HEK293 (cell line): ENCODE results near the gene ASXL3.

Source experiments
- CTCF ChIA-PET: fragments of 350-600 bp; formaldehyde crosslinking; extraction: SDS; loops from one replicate; lab custom pipeline; 2021; ENCODE audit warnings: antibody characterized with exemption; lab: Yijun Ruan, JAX
- POLR2A ChIA-PET: fragments of 300-600 bp; formaldehyde crosslinking; extraction: SDS; loops from one replicate; lab custom pipeline; 2020; ENCODE audit warnings: antibody characterized with exemption, inconsistent platforms; lab: Yijun Ruan, JAX
- H3K27ac ChIP-seq: fragments of 200-500 bp; sonication (Bioruptor generic); 2 replicates; pipeline ENCODE4 v1.5.1; 2014; ENCODE audit warnings: low read depth, low read length, control low read depth, inconsistent platforms; ENCODE audit errors: extremely low read depth
- H3K36me3 ChIP-seq, 2 experiments: fragments of 200-500 bp in 1 of 2; sonication (Bioruptor generic) in 1 of 2; 1 replicate in 1 of 2; 2 replicates in 1 of 2; pipeline ENCODE4 v1.5.1; 2014 to 2017; ENCODE audit warnings: inconsistent platforms in 2 of 2, low read length in 2 of 2; ENCODE audit not compliant: control insufficient read depth in 2 of 2, insufficient read depth in 1 of 2
- H3K4me1 ChIP-seq: fragments of 200-500 bp; sonication (Bioruptor generic); 2 replicates; pipeline ENCODE4 v1.5.1; 2014; ENCODE audit warnings: mild to moderate bottlenecking, low read length, inconsistent platforms; ENCODE audit not compliant: control insufficient read depth, insufficient read depth
- H3K4me3 ChIP-seq: 2 replicates; pipeline ENCODE4 v1.5.1; 2011; ENCODE audit warnings: low read depth, mild to moderate bottlenecking, control low read depth, low read length, moderate library complexity
- H3K9me3 ChIP-seq: fragments of 200-500 bp; sonication (Bioruptor generic); 2 replicates; pipeline ENCODE4 v1.5.1; 2014; ENCODE audit warnings: low read depth, low read length, inconsistent platforms; ENCODE audit not compliant: control insufficient read depth, insufficient read depth
- HIC1 ChIP-seq: fragments of 450-650 bp; formaldehyde crosslinking; IDR thresholded peaks from 2 replicates; pipeline ENCODE4 v1.5.1; 2016; ENCODE audit warnings: missing biosample characterization, missing genetic modification characterization
- KLF10 ChIP-seq: fragments of 450-650 bp; IDR thresholded peaks from 2 replicates; pipeline ENCODE4 v1.5.1; 2018; ENCODE audit warnings: missing biosample characterization, mild to moderate bottlenecking, missing genetic modification characterization
- KLF8 ChIP-seq: fragments of 450-650 bp; formaldehyde crosslinking; IDR thresholded peaks from 2 replicates; pipeline ENCODE4 v1.5.1; 2016; ENCODE audit warnings: missing biosample characterization, missing genetic modification characterization
- KLF9 ChIP-seq: fragments of 450-650 bp; formaldehyde crosslinking; IDR thresholded peaks from 2 replicates; pipeline ENCODE4 v1.5.1; 2016; ENCODE audit warnings: missing biosample characterization, missing genetic modification characterization, low read depth
- MEIS1 ChIP-seq: sonication (generic); formaldehyde crosslinking; IDR thresholded peaks from 2 replicates; pipeline ENCODE4 v1.8.1; 2022; ENCODE audit warnings: missing genetic modification reagents, mild to moderate bottlenecking, borderline replicate concordance
- MYNN ChIP-seq: fragments of 450-650 bp; formaldehyde crosslinking; IDR thresholded peaks from 2 replicates; pipeline ENCODE4 v1.5.1; 2016; ENCODE audit warnings: missing biosample characterization, missing genetic modification characterization, borderline replicate concordance
- SCRT1 ChIP-seq: fragments of 450-650 bp; formaldehyde crosslinking; IDR thresholded peaks from 2 replicates; pipeline ENCODE4 v1.5.1; 2016; ENCODE audit warnings: missing biosample characterization, missing genetic modification characterization, borderline replicate concordance
- SP2 ChIP-seq: fragments of 450-650 bp; formaldehyde crosslinking; IDR thresholded peaks from 2 replicates; pipeline ENCODE4 v1.5.1; 2016; ENCODE audit warnings: missing biosample characterization, missing genetic modification characterization
- ZBTB17 ChIP-seq: fragments of 450-650 bp; formaldehyde crosslinking; IDR thresholded peaks from 2 replicates; pipeline ENCODE4 v1.5.1; 2016; ENCODE audit warnings: missing biosample characterization, missing genetic modification characterization
- ZBTB20 ChIP-seq: fragments of 450-650 bp; formaldehyde crosslinking; IDR thresholded peaks from 2 replicates; pipeline ENCODE4 v1.5.1; 2016; ENCODE audit warnings: missing biosample characterization, missing genetic modification characterization
- ZBTB7A ChIP-seq: fragments of 450-650 bp; formaldehyde crosslinking; IDR thresholded peaks from 2 replicates; pipeline ENCODE4 v1.5.1; 2016; ENCODE audit warnings: low read depth, missing biosample characterization, missing genetic modification characterization
- ZFP41 ChIP-seq: fragments of 450-650 bp; formaldehyde crosslinking; IDR thresholded peaks from 2 replicates; pipeline ENCODE4 v1.5.1; 2016; ENCODE audit warnings: missing biosample characterization, missing genetic modification characterization, borderline replicate concordance
- ZNF10 ChIP-seq: fragments of 450-650 bp; formaldehyde crosslinking; IDR thresholded peaks from 2 replicates; pipeline ENCODE4 v1.5.1; 2017; ENCODE audit warnings: missing biosample characterization, missing genetic modification characterization
- ZNF114 ChIP-seq: fragments of 450-650 bp; formaldehyde crosslinking; IDR thresholded peaks from 2 replicates; pipeline ENCODE4 v1.5.0; 2017; ENCODE audit warnings: missing biosample characterization, missing genetic modification characterization
- ZNF132 ChIP-seq: fragments of 450-650 bp; formaldehyde crosslinking; IDR thresholded peaks from 2 replicates; pipeline ENCODE4 v1.5.1; 2017; ENCODE audit warnings: missing biosample characterization, missing genetic modification characterization, borderline replicate concordance
- ZNF155 ChIP-seq: fragments of 450-650 bp; formaldehyde crosslinking; IDR thresholded peaks from 2 replicates; pipeline ENCODE4 v1.5.1; 2016; ENCODE audit warnings: missing biosample characterization, missing genetic modification characterization
- ZNF157 ChIP-seq: fragments of 450-650 bp; formaldehyde crosslinking; IDR thresholded peaks from 2 replicates; pipeline ENCODE4 v1.5.1; 2016; ENCODE audit warnings: missing biosample characterization, missing genetic modification characterization
- ZNF18 ChIP-seq: fragments of 450-650 bp; formaldehyde crosslinking; IDR thresholded peaks from 2 replicates; pipeline ENCODE4 v1.5.1; 2016; ENCODE audit warnings: missing biosample characterization, missing genetic modification characterization
- ZNF2 ChIP-seq: fragments of 450-650 bp; formaldehyde crosslinking; IDR thresholded peaks from 2 replicates; pipeline ENCODE4 v1.5.1; 2016; ENCODE audit warnings: missing biosample characterization, missing genetic modification characterization
- ZNF248 ChIP-seq: fragments of 450-650 bp; formaldehyde crosslinking; IDR thresholded peaks from 2 replicates; pipeline ENCODE4 v1.5.1; 2017; ENCODE audit warnings: missing biosample characterization, missing genetic modification characterization
- ZNF324 ChIP-seq: fragments of 450-650 bp; formaldehyde crosslinking; IDR thresholded peaks from 2 replicates; pipeline ENCODE4 v1.5.1; 2016; ENCODE audit warnings: missing biosample characterization, missing genetic modification characterization
- ZNF394 ChIP-seq: fragments of 450-650 bp; formaldehyde crosslinking; IDR thresholded peaks from 2 replicates; pipeline ENCODE4 v1.5.1; 2016; ENCODE audit warnings: missing biosample characterization, missing genetic modification characterization, mild to moderate bottlenecking, moderate library complexity, borderline replicate concordance
- ZNF426 ChIP-seq: fragments of 450-650 bp; formaldehyde crosslinking; IDR thresholded peaks from 2 replicates; pipeline ENCODE4 v1.5.1; 2017; ENCODE audit warnings: missing biosample characterization, missing genetic modification characterization, mild to moderate bottlenecking, inconsistent platforms, moderate library complexity
- ZNF449 ChIP-seq: fragments of 450-650 bp; formaldehyde crosslinking; IDR thresholded peaks from 2 replicates; pipeline ENCODE4 v1.5.1; 2017; ENCODE audit warnings: missing biosample characterization, mild to moderate bottlenecking, missing genetic modification characterization, moderate library complexity
- ZNF571 ChIP-seq: fragments of 450-650 bp; formaldehyde crosslinking; IDR thresholded peaks from 2 replicates; pipeline ENCODE4 v1.5.0; 2017; ENCODE audit warnings: missing biosample characterization, missing genetic modification characterization
- ZNF621 ChIP-seq: fragments of 450-650 bp; formaldehyde crosslinking; IDR thresholded peaks from 2 replicates; pipeline ENCODE4 v1.5.1; 2017; ENCODE audit warnings: missing biosample characterization, missing genetic modification characterization
- ZNF624 ChIP-seq: fragments of 450-650 bp; formaldehyde crosslinking; IDR thresholded peaks from 2 replicates; pipeline ENCODE4 v1.5.1; 2017; ENCODE audit warnings: missing biosample characterization, missing genetic modification characterization
- ZNF645 ChIP-seq: fragments of 450-650 bp; formaldehyde crosslinking; IDR thresholded peaks from 2 replicates; pipeline ENCODE4; 2016; ENCODE audit warnings: missing biosample characterization, missing genetic modification characterization
- ZNF843 ChIP-seq: fragments of 450-650 bp; formaldehyde crosslinking; IDR thresholded peaks from 2 replicates; pipeline ENCODE4 v1.5.1; 2016; ENCODE audit warnings: missing biosample characterization, missing genetic modification characterization

The ASXL3 gene

GRCh38 chr18:33578518-33579348 is 714 bp downstream of the ASXL3 start (continued):
- TF ChIP-seq SP2 (peak; percentile 18; the same call in 1 of the 2 replicates), ZNF843 (tag by site-specific recombination) (peak; percentile 70), KLF8 (tag by site-specific recombination) (peak; percentile 53; the same call in 1 of the 2 replicates), ZNF155 (no peak)

- CTCF ChIA-PET: interaction anchor here (0.5 to 1.2 kb wide), 3 partner anchors 23 to 218 kb away, joined by 3 to 4 read pairs (median 3); no protein-coding TSS in a partner anchor
- peak overlapping the region; percentile 84 for H3K4me3 ChIP-seq
- H3K4me1 ChIP-seq: no peaks in the 10 kb centered on the region; the same call in 1 of the 2 replicates
- H3K9me3 ChIP-seq: no peaks in the 10 kb centered on the region
- no peaks in the 10 kb centered on the region for H3K36me3 ChIP-seq
- H3K27ac ChIP-seq: peak overlapping the region; percentile 90; the same call in 1 of the 2 replicates
- POLR2A ChIA-PET: interaction anchor here (0.6 kb wide), 1 partner anchor 624 kb away, joined by 3 read pairs; no protein-coding TSS in a partner anchor
- TF ChIP-seq KLF9 (tag by site-specific recombination) (no peak), ZNF10 (no peak), ZFP41 (tag by site-specific recombination) (no peak), KLF10 (tag by site-specific recombination) (no peak), KLF8 (tag by site-specific recombination) (0 out of 2 replicates have a peak, but pooled peaks have one; percentile 10), ZNF571 (tag by site-specific recombination) (no peak), SCRT1 (tag by site-specific recombination) (no peak), ZNF2 (0 out of 2 replicates have a peak, but pooled peaks have one; percentile 6), ZNF114 (tag by site-specific recombination) (no peak), HIC1 (no peak), ZNF449 (tag by site-specific recombination) (no peak), ZBTB20 (tag by site-specific recombination) (no peak), MYNN (tag by site-specific recombination) (no peak), ZNF426 (tag by site-specific recombination) (no peak), ZNF621 (tag by site-specific recombination) (no peak), ZNF324 (tag by site-specific recombination) (no peak), ZNF645 (no peak), MEIS1 (no peak), ZNF132 (tag by site-specific recombination) (no peak), ZBTB7A (tag by site-specific recombination) (no peak), ZBTB17 (peak; percentile 78), ZNF394 (tag by site-specific recombination) (no peak), ZNF624 (tag by site-specific recombination) (0 out of 2 replicates have a peak, but pooled peaks have one; percentile 50), ZNF157 (no peak), ZNF18 (tag by site-specific recombination) (no peak), ZNF248 (tag by site-specific recombination) (no peak)
Measured at GRCh38 chr18:33579349-33580215, 1.6 kb downstream of the ASXL3 start.
